SK-N-SH (cell line): ENCODE data around the gene ALG3.

Experiments
- CHD2 ChIP-seq: fragments of 150-350 bp; IDR thresholded peaks from 2 replicates; pipeline ENCODE4 v1.6.1; 2018; ENCODE audit warnings: low read length; ENCODE audit not compliant: partially characterized antibody
- CTCF ChIP-seq: fragments of 200-600 bp; sonication (generic); IDR thresholded peaks from 2 replicates; pipeline ENCODE4 v1.6.1; 2017; ENCODE audit warnings: antibody characterized with exemption, mild to moderate bottlenecking, moderate library complexity
- EZH2phosphoT487 ChIP-seq: fragments of 200-600 bp; sonication (generic); IDR thresholded peaks from 2 replicates; pipeline ENCODE4 v1.6.1; 2017; ENCODE audit warnings: low read depth, mixed run types, mild to moderate bottlenecking, antibody characterized with exemption, moderate library complexity, borderline replicate concordance

- no peak for TF ChIP-seq CTCF
- TF ChIP-seq CHD2: no peak
- TF ChIP-seq EZH2phosphoT487: no peak
These were observed 8.2 kb downstream of the ALG3 start for GRCh38 chr3:184240384-184241140.
